Astrocyte of the cerebellum (primary cell): ENCODE data around the gene PROKR1.

Experiments
- DNase-seq: peaks from one replicate; pipeline ENCODE4 v3.0.0-alpha.2; 2011; ENCODE audit warnings: low read depth
- H3K4me3 ChIP-seq: 2 replicates; pipeline ENCODE4 v1.5.1; 2011; ENCODE audit warnings: mild to moderate bottlenecking, low read depth, low read length, moderate library complexity
- CTCF ChIP-seq: IDR thresholded peaks from 2 replicates; pipeline ENCODE4 v1.5.1; 2012; ENCODE audit warnings: low read length, low read depth, moderate library complexity, mild to moderate bottlenecking; ENCODE audit errors: missing control alignments
- in situ Hi-C: cut with HindIII; loops from 2 replicates; pipeline ENCODE4 v1.10.0; 2017; ENCODE audit warnings: low sequenced_read_pairs

PROKR1 gene

GRCh38 chr2:68650645-68651044, 7.3 kb downstream of the PROKR1 start:
- no peak overlapping the region for H3K4me3 ChIP-seq
- in situ Hi-C loops: no loop called here
- no peak for DNase-seq
- TF ChIP-seq CTCF: no peak

GRCh38 chr2:68653034-68653433, 9.7 kb downstream of the PROKR1 start:
- in situ Hi-C loops: no loop called here
- no peak overlapping the region for H3K4me3 ChIP-seq
- TF ChIP-seq CTCF: no peak
- DNase-seq: no peak

- in situ Hi-C loops: no loop called here
- no peak overlapping the region for H3K4me3 ChIP-seq
- peak; percentile 91 for DNase-seq
- no peak for TF ChIP-seq CTCF
Measured at GRCh38 chr2:68653538-68653982, 10.2 kb downstream of the PROKR1 start.

- in situ Hi-C loops: no loop called here
- no peak for DNase-seq
- H3K4me3 ChIP-seq: no peak overlapping the region
- no peak for TF ChIP-seq CTCF
Measured at GRCh38 chr2:68658266-68658665, 14.9 kb downstream of the PROKR1 start.

GRCh38 chr2:68659081-68659480, 15.7 kb downstream of the PROKR1 start:
- H3K4me3 ChIP-seq: no peak overlapping the region
- DNase-seq: no peak
- TF ChIP-seq CTCF: no peak
- in situ Hi-C loops: no loop called here

- in situ Hi-C loops: no loop called here
- TF ChIP-seq CTCF: no peak
- no peak for DNase-seq
- no peak overlapping the region for H3K4me3 ChIP-seq
Measured at GRCh38 chr2:68660658-68661057, 17.3 kb downstream of the PROKR1 start.

- TF ChIP-seq CTCF: no peak
- H3K4me3 ChIP-seq: no peak overlapping the region
- in situ Hi-C loops: no loop called here
- no peak for DNase-seq
Measured at GRCh38 chr2:68662466-68662865, 19.1 kb downstream of the PROKR1 start.
